Measurements from ENCODE around the gene GRIK1. TPM values are rescaled to one million over a fixed set of nuclear protein-coding genes. Genes with fewer than 3 reads are reported as not detected.

The GRIK1 gene
- total RNA-seq, 4 donors from 2014 or later = not detected

- in situ Hi-C loops (cut with MboI; ENCODE audit: low pct_ligation_motif_present in 1 of 4, low pct_unique_long_range_greater_than_20kb in 1 of 4, low sequenced_read_pairs in 3 of 4) = no loop called here
- WGBS, 2 donors (ENCODE audit: low coverage in 1 of 2) = 85 to 89% methylated on average over 3 of the region's 3 CpGs
Measured at GRCh38 chr21:29534448-29534847, 405.3 kb downstream of the GRIK1 start.

GRCh38 chr21:29529139-29529538, 410.7 kb downstream of the GRIK1 start:
- in situ Hi-C loops (cut with MboI; ENCODE audit: low pct_ligation_motif_present in 1 of 4, low pct_unique_long_range_greater_than_20kb in 1 of 4, low sequenced_read_pairs in 3 of 4) = no loop called here
- no peak for DNase-seq
- H3K27ac ChIP-seq = no peak overlapping the region

More at GRCh38 chr21:29534448-29534847, 405.3 kb downstream of the GRIK1 start:
- no peak for DNase-seq
- intact Hi-C loops (cut with DNase I; ENCODE audit: low total_unique reads) = no loop called here
- Histone ChIP-seq H3K36me3 (no peaks in the 10 kb centered on the region), H3K27me3 (no peaks in the 10 kb centered on the region), H3K27ac (no peak overlapping the region), H3K4me1 (no peaks in the 10 kb centered on the region), H3K9me3 (no peaks in the 10 kb centered on the region), H3K4me3 (no peak overlapping the region)
- TF ChIP-seq CTCF (IDR thresholded peaks at IDR 0.05) (no peak), EP300 (IDR thresholded peaks at IDR 0.05; ENCODE audit: low read depth) (no peak), POLR2A (IDR thresholded peaks at IDR 0.05) (no peak), POLR2AphosphoS5 (IDR thresholded peaks at IDR 0.05) (no peak)

GRCh38 chr21:29526545-29526944, 413.3 kb downstream of the GRIK1 start:
- no peaks in the 10 kb centered on the region for H3K36me3 ChIP-seq
- H3K9me3 ChIP-seq = peaks cover 9 to 10% of the 10 kb centered on the region in 2 donors
- 84% methylated on average over 2 of the region's 2 CpGs; no CpG with 5 or more reads in 1 of the 2 donors for WGBS, 2 donors (ENCODE audit: low coverage in 1 of 2)
- in situ Hi-C loops (cut with MboI; ENCODE audit: low pct_ligation_motif_present in 1 of 4, low pct_unique_long_range_greater_than_20kb in 1 of 4, low sequenced_read_pairs in 3 of 4) (no loop called here), intact Hi-C loops (cut with DNase I; ENCODE audit: low total_unique reads) (no loop called here)
- no peak for DNase-seq
- no peaks in the 10 kb centered on the region for H3K27me3 ChIP-seq
- H3K4me3 ChIP-seq = no peak overlapping the region
- peaks cover 0 to 12% (median 8%) of the 10 kb centered on the region in 4 donors for H3K4me1 ChIP-seq
- no peak for TF ChIP-seq POLR2AphosphoS5 (IDR thresholded peaks at IDR 0.05)
- TF ChIP-seq POLR2A (IDR thresholded peaks at IDR 0.05) = no peak
- TF ChIP-seq CTCF (IDR thresholded peaks at IDR 0.05) = no peak
- TF ChIP-seq EP300 (IDR thresholded peaks at IDR 0.05; ENCODE audit: low read depth) = no peak
- H3K27ac ChIP-seq = no peak overlapping the region

More at GRCh38 chr21:29529139-29529538, 410.7 kb downstream of the GRIK1 start:
- intact Hi-C loops (cut with DNase I; ENCODE audit: low total_unique reads) = no loop called here
- no peak overlapping the region for H3K4me3 ChIP-seq
- no peaks in the 10 kb centered on the region for H3K27me3 ChIP-seq
- 82 to 94% methylated on average over 4 of the region's 4 CpGs for WGBS, 2 donors (ENCODE audit: low coverage in 1 of 2)
- H3K36me3 ChIP-seq = no peaks in the 10 kb centered on the region
- H3K9me3 ChIP-seq = peaks cover 9 to 10% of the 10 kb centered on the region in 2 donors
- peaks cover 0 to 1% (median under 1%) of the 10 kb centered on the region in 4 donors for H3K4me1 ChIP-seq
- TF ChIP-seq CTCF (IDR thresholded peaks at IDR 0.05) (no peak), POLR2A (IDR thresholded peaks at IDR 0.05) (no peak), EP300 (IDR thresholded peaks at IDR 0.05; ENCODE audit: low read depth) (no peak), POLR2AphosphoS5 (IDR thresholded peaks at IDR 0.05) (no peak)

GRCh38 chr21:29524055-29524454, 415.7 kb downstream of the GRIK1 start:
- H3K9me3 ChIP-seq = peaks cover 9 to 10% of the 10 kb centered on the region in 2 donors
- H3K4me1 ChIP-seq = peaks cover 0 to 12% (median 8%) of the 10 kb centered on the region in 4 donors
- intact Hi-C loops (cut with DNase I; ENCODE audit: low total_unique reads) (no loop called here), in situ Hi-C loops (cut with MboI; ENCODE audit: low pct_ligation_motif_present in 1 of 4, low pct_unique_long_range_greater_than_20kb in 1 of 4, low sequenced_read_pairs in 3 of 4) (no loop called here)
- no peaks in the 10 kb centered on the region for H3K36me3 ChIP-seq
- H3K27ac ChIP-seq = no peak overlapping the region
- TF ChIP-seq CTCF (IDR thresholded peaks at IDR 0.05) = no peak
- TF ChIP-seq EP300 (IDR thresholded peaks at IDR 0.05; ENCODE audit: low read depth) = no peak
- no peak for TF ChIP-seq POLR2A (IDR thresholded peaks at IDR 0.05)
- no peak for TF ChIP-seq POLR2AphosphoS5 (IDR thresholded peaks at IDR 0.05)
- WGBS, 2 donors (ENCODE audit: low coverage in 1 of 2) = 62 to 88% methylated on average over 1 of the region's 1 CpG
- DNase-seq = no peak
- no peaks in the 10 kb centered on the region for H3K27me3 ChIP-seq
- no peak overlapping the region for H3K4me3 ChIP-seq
